HG03135 (cell line): ENCODE results near the gene GAREM1.
"Not testable (repeated sequence)": the region's sequence is repeated elsewhere in the genome, so short reads cannot be mapped to it uniquely, and the experiment has no call there.

Experiments
- ATAC-seq: cut with Tn5 transposase; IDR thresholded peaks from one replicate; pipeline ENCODE4 v1.9.1; 2021; ENCODE audit warnings: mild to moderate bottlenecking, moderate library complexity; ENCODE audit not compliant: unreplicated experiment

Gene GAREM1

DNA sequence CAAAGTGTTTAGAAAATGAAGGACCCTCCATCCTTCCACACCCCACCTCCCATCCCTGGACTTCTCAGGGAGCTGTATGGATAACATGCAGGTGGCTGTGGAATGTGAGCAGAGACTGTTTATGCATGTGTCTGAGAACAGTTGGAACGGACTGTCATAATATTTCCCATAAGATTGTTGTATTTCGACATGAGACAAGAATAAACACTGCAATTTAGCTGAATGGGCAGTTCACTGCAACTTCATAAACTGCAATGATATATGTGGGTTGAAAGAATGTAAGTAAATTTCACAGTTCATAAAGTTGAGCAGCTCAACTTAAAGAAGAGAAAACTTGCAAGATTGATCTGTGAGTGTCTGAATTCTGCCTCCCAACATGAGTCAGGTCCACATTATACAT, 206.3 kb downstream of the GAREM1 start:
- ATAC-seq: no peak

GRCh38 chr18:32262092-32262491, 208.6 kb downstream of the GAREM1 start:
- no peak for ATAC-seq

DNA sequence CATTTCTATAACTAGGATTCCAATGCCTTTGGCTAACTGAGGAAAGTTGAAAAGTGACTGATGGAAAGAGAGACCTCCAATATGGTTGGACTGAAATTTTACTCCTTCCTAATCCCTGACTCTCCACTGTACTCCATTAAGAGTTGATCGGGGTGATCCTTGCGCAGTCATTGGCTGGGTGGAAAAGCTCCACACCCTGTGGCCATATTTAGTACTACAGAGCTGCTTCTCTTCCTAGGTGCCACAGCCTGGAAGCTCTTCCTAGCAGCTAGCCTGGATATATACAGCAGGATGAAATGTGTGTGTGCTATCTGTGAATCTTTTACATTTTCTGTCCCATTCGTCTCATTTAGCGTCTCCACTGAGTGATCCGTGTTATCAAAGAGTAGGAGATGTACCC, 209.7 kb downstream of the GAREM1 start:
- ATAC-seq: no peak

GRCh38 chr18:32259553-32259952, 211.1 kb downstream of the GAREM1 start:
- ATAC-seq: no peak

- ATAC-seq: no peak
These were observed 212.0 kb downstream of the GAREM1 start for GRCh38 chr18:32258558-32259204.

DNA sequence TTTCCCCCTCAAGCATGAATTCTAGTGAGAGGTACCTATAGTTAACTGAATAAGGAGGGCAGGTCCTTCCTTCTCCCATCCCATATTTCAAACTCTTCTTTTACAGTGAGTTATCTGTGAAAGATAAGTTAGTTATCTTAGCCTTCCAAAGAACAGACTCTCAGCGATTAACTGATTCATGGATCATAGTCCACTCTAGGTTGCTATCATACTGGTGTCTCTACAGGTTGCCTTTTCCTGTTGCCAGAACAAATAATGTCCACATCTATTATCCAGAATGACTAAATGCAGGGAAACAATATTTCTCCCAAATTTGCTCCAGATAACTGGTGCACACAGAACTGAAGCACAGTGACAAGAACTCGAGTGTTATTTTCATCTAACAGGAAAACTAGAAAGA, 212.5 kb downstream of the GAREM1 start:
- no peak for ATAC-seq

DNA sequence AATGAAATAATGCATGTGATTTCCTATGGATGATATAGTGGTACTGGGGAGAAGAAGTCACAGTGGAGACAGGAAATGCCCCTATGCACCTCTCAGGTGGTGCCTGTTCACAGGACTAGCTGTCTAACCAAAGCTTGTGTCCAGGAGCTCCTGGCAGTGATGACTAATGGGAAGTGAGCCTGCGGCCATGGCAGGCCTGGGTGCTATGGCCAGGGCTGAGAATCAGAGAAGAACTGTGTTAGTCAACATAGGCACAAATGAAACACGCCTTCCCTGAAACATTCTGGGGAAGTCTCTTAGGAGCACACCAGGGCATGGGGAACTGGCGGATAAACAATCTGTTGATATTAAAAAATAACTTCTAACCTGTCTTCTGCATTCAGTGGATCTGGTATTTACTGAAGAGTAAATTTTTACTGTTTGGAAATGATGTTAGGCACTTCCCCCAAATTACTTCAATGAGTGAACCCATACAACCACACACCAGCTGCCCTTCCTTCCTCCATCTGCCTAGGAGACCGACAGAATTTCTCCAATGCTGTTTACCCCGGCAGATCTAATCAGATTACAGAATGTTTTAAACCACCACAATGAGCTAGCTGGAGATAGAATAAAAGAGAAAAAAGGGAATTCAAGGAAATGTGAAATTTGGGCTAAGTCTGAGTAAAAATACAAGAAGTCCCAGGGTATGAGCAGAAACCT, 213.4 kb downstream of the GAREM1 start:
- ATAC-seq: no peak

GRCh38 chr18:32255570-32255969, 215.1 kb downstream of the GAREM1 start:
- no peak for ATAC-seq

GRCh38 chr18:32252141-32252860, 218.4 kb downstream of the GAREM1 start:
- no peak for ATAC-seq

GRCh38 chr18:32251466-32251865, 219.2 kb downstream of the GAREM1 start:
- no peak for ATAC-seq

GRCh38 chr18:32249147-32249929, 221.3 kb downstream of the GAREM1 start:
- ATAC-seq: no peak

GRCh38 chr18:32244881-32245280, 225.8 kb downstream of the GAREM1 start:
- ATAC-seq: no peak

GRCh38 chr18:32243358-32243757, 227.3 kb downstream of the GAREM1 start:
- no peak for ATAC-seq

GRCh38 chr18:32242395-32242794, 228.3 kb downstream of the GAREM1 start:
- ATAC-seq: no peak

DNA sequence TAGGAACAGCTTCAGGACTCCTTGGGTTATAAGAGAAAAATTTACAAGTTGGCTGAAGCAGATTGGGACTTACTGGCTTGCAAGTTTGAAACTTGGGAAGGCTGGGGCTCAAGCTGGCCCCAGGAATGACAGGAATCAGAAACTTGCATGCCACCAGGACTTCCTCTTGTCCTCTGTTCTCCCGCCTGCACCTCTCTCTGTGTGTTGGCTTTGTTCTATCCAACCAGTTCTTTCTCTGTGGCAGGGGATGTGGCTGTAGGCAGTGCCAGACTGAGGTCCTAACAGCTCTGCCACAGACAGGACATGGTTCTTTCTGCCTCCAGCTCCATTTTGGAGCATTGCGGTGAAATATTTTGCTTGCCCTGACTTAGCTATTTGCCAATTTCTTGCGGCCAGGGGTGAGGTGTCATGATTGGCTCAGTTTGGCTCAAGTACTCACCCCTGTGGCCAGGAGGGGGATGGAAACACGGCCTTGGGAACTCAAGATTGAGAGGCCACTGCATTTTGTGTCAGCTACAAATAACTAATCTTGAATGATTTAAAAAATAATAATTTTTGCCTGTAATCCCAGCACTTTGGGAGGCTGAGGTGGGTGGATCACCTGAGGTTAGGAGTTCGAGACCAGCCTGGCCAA, 231.9 kb downstream of the GAREM1 start:
- no peak for ATAC-seq

DNA sequence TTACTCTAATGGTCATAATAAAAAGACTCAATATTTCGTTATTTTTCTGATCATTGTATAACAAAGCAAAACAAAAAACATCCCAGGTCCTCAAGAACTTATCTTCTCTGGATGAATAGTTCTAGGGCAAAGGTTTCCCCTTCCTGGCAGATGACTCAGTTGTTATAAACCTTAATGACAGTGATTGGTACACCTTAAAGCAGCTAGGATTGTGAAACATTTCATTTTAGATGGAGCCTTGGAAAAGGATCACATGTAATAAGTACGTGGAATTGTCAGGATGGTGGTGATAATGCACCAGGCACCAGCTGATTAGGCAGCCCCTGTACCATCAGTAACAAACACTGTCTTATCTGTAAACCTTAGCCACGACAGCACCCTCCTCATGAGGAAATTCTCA, 233.6 kb downstream of the GAREM1 start:
- no peak for ATAC-seq

- not testable (repeated sequence) for ATAC-seq
These were observed 237.3 kb downstream of the GAREM1 start for GRCh38 chr18:32233348-32233747.

- ATAC-seq: no peak
These were observed 251.2 kb downstream of the GAREM1 start for GRCh38 chr18:32219431-32220018.

DNA sequence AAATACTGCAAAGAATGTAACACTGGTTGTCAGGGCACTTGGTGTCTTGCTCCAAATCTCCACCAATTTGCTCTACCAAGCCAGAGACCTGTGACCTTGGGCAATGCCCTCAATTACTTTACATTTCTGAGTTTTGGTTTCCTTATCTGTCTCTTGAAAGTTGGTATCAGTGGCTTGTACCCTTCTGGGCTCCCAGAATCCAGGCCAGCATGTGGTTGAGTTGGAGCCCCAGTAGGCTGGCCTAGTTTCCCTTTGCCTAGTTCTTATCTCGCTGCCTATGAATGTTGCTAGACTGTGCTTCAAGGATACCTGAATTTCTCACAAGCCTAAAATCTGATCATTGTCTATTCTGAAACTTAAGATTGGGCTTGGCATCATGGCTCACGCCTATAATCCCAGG, 254.3 kb downstream of the GAREM1 start:
- ATAC-seq: no peak

DNA sequence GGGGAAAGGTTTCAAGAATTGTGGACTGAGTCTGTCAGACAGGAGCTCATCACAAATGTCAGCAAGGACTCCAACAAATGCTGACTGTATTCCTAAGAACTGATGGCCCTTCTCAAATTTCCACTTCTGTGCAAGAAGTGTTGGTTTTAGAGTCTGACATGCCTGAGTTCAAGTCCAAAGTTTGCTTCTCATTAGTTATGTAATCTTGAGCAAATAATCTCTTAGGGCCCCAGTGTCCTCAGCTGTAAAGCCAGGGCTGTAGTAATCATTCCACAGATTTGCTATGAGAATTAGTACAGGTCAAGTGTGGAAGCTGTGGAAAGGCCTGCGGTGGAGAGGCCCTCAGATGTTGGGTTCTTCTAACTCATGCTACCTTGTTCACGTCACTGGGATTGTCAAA, 257.0 kb downstream of the GAREM1 start:
- ATAC-seq: no peak
